Skeletal muscle tissue (tissue), 5 donors: ENCODE results near the gene DMRT2. TPM values are rescaled to one million over a fixed set of nuclear protein-coding genes. Genes with fewer than 3 reads are reported as not detected.

Experiments used
- H3K27ac ChIP-seq: one replicate; pipeline ENCODE4 v1.7.0; 2013; ENCODE audit warnings: mild to moderate bottlenecking, low read depth, low read length, inconsistent platforms
- H3K27me3 ChIP-seq, 3 donors: one replicate each; pipeline ENCODE4 v1.7.0; 2013; ENCODE audit warnings: low read length in 3 of 3; ENCODE audit not compliant: control insufficient read depth in 3 of 3, insufficient read depth in 3 of 3
- H3K36me3 ChIP-seq, 3 donors: one replicate each; pipeline ENCODE4 v1.7.0; 2013; ENCODE audit warnings: low read length in 3 of 3; ENCODE audit not compliant: control insufficient read depth in 3 of 3, insufficient read depth in 3 of 3
- H3K4me1 ChIP-seq, 3 donors: one replicate each; pipeline ENCODE4 v1.7.0; 2013; ENCODE audit warnings: low read length in 3 of 3, mild to moderate bottlenecking in 3 of 3; ENCODE audit not compliant: control insufficient read depth in 3 of 3, insufficient read depth in 3 of 3
- H3K4me3 ChIP-seq, 3 donors: one replicate each; pipeline ENCODE4 v1.7.0; 2013; ENCODE audit warnings: low read length in 3 of 3
- H3K9ac ChIP-seq, 3 donors: one replicate each; pipeline ENCODE4 v1.7.0; 2013; ENCODE audit warnings: low read length in 3 of 3, mild to moderate bottlenecking in 3 of 3, moderate library complexity in 2 of 3, low read depth in 1 of 3
- H3K9me3 ChIP-seq, 3 donors: one replicate each; pipeline ENCODE4 v1.7.0; 2013; ENCODE audit warnings: low read length in 3 of 3; ENCODE audit not compliant: control insufficient read depth in 3 of 3
- small RNA-seq: library from RNA; depleted of rRNA; stranded (forward); fragments of <200 nt; gene quantifications from one replicate; pipeline ENCODE3, GENCODE V24; 2014
- total RNA-seq: library from RNA; depleted of rRNA; stranded (reverse); fragments of >200 nt; gene quantifications from one replicate; pipeline ENCODE4 v1.2.3, GENCODE V29; 2014
- donor health status: Osteomylitis.

Gene DMRT2
- total RNA-seq, 1 donor from 2014 or later: 23.5 TPM

DNA sequence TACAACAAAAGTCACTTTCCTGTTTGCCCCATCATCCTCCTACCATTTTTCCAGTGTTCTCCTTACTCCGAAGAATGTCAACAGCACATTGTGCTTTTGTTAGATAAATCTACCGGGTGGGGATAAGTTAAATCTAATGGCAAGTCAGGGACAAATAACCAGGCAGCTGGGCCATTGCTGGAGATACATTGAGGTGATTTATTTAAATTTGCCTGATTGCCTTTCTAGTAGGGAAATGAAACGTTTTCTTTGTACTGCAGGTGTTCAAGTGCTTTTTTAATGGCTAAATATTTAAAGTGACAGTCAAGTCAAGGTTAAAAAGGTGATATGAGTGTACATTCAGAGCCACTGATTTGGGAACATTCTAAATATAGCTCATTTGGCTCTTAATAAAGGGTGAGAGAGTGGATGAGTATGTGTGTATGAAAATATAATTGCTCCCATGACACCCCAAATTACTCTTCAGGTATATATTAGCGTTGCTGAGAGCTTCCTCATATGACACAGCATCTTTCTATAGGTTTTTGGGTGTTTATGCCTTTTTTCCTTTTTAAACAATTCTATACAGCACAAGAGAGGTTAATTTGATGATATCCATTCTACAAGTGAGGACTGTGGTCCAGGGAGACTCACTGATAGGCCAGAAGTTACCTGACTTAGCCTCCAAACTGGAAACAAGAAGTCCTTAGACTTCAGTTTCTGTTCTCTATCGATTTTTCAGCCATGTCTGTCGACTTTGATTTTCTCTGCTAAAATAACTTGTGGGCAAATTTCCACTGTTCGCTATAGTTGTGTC is 51.9 kb downstream of the DMRT2 start:
- no peaks in the 10 kb centered on the region for H3K36me3 ChIP-seq
- no peak overlapping the region for H3K9ac ChIP-seq

DNA sequence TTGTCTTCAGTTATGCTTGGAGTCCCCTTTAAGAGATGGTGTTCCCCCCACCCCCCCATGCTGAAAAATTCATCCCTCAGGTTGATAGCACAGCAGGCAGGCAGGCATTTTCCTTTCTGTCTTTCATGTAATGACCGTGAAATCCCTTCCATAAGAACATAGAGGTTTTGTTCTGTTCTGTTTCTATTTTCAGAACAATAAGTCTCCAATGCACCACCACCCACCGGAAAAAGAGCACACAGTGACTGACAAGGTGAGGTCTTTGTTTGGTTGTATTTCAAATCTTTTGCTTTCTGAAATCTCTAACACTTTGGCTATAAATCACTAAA is 52.4 kb downstream of the DMRT2 start:
- no peaks in the 10 kb centered on the region for H3K4me1 ChIP-seq
- H3K9me3 ChIP-seq: no peaks in the 10 kb centered on the region
- no peak overlapping the region for H3K9ac ChIP-seq
- no peak overlapping the region for H3K27ac ChIP-seq
- H3K36me3 ChIP-seq: no peaks in the 10 kb centered on the region
- no peak overlapping the region for H3K4me3 ChIP-seq
- no peaks in the 10 kb centered on the region for H3K27me3 ChIP-seq

More for the DNA sequence above, 51.9 kb downstream of the DMRT2 start:
- Histone ChIP-seq H3K4me3 (no peak overlapping the region), H3K27ac (no peak overlapping the region), H3K9me3 (no peaks in the 10 kb centered on the region), H3K4me1 (no peaks in the 10 kb centered on the region), H3K27me3 (no peaks in the 10 kb centered on the region)

Small RNA genes within 50 kb of the gene (small RNA-seq; reads per million reads assigned to genes)
- not detected for gene RNU6-1073P

Other genes with a start within 250 kb of the DMRT2 start
- gene DMRT1, start 208.7 kb upstream of the DMRT2 start, total RNA-seq: not detected
- under 0.01 TPM for gene DMRT3, start 73.7 kb upstream of the DMRT2 start, total RNA-seq